Karpas-422 (cell line): Measurements from ENCODE around the gene BIN1. TPM values are rescaled to one million over a fixed set of nuclear protein-coding genes. Genes with fewer than 3 reads are reported as not detected.

Experiments
- DNase-seq: peaks from one replicate; pipeline ENCODE4 v3.0.0-alpha.2; 2015
- H2AFZ ChIP-seq: fragments of 200-600 bp; sonication (generic); 2 replicates; pipeline ENCODE4 v1.6.1; 2014; ENCODE audit warnings: antibody characterized with exemption, low read length, mixed read lengths
- H3K27ac ChIP-seq: fragments of 200-600 bp; sonication (generic); 2 replicates; pipeline ENCODE4 v1.5.1; 2014; ENCODE audit warnings: mild to moderate bottlenecking, low read length, moderate library complexity
- H3K27me3 ChIP-seq: fragments of 200-600 bp; sonication (generic); 2 replicates; pipeline ENCODE4 v1.6.1; 2014; ENCODE audit warnings: low read length, mixed read lengths
- H3K36me3 ChIP-seq: fragments of 200-600 bp; sonication (generic); 2 replicates; pipeline ENCODE4 v1.6.1; 2014; ENCODE audit warnings: low read length, mixed read lengths; ENCODE audit not compliant: insufficient read depth
- H3K4me1 ChIP-seq: fragments of 200-600 bp; sonication (generic); 2 replicates; pipeline ENCODE4 v1.6.1; 2014; ENCODE audit warnings: mild to moderate bottlenecking, low read length, mixed read lengths
- H3K4me2 ChIP-seq: fragments of 200-600 bp; sonication (generic); 2 replicates; pipeline ENCODE4 v1.6.1; 2014; ENCODE audit warnings: low read length, low read depth, mild to moderate bottlenecking; ENCODE audit not compliant: poor library complexity, severe bottlenecking
- H3K4me3 ChIP-seq: fragments of 200-600 bp; sonication (generic); 2 replicates; pipeline ENCODE4 v1.5.1; 2014; ENCODE audit warnings: mild to moderate bottlenecking, antibody characterized with exemption, low read length, mixed read lengths
- H3K79me2 ChIP-seq: fragments of 200-600 bp; sonication (generic); 2 replicates; pipeline ENCODE4 v1.6.1; 2014; ENCODE audit warnings: mild to moderate bottlenecking, low read length, mixed read lengths
- H3K9ac ChIP-seq: fragments of 200-600 bp; sonication (generic); 2 replicates; pipeline ENCODE4 v1.6.0; 2014; ENCODE audit warnings: low read length
- H3K9me2 ChIP-seq: fragments of 200-600 bp; sonication (generic), shearing (Covaris generic); replicated peaks from 2 replicates; pipeline ENCODE4 v1.6.0; 2014; ENCODE audit warnings: mild to moderate bottlenecking, low read length, moderate library complexity; ENCODE audit not compliant: insufficient read depth
- H3K9me3 ChIP-seq: fragments of 300-700, 200-600 bp; sonication (generic); 2 replicates; pipeline ENCODE4 v1.6.1; 2014; ENCODE audit warnings: low read length, mixed read lengths
- H4K20me1 ChIP-seq: fragments of 200-600 bp; sonication (generic); 2 replicates; pipeline ENCODE4 v1.6.1; 2014; ENCODE audit warnings: mild to moderate bottlenecking, antibody characterized with exemption, low read length, low read depth; ENCODE audit not compliant: insufficient read depth
- total RNA-seq: library from RNA; depleted of rRNA; stranded (reverse); fragments of >200 nt; shearing (Covaris generic); gene quantifications from 2 replicates; pipeline ENCODE4 v1.2.3, GENCODE V29; 2014; ENCODE audit warnings: low replicate concordance

The BIN1 gene
- total RNA-seq, 1 experiment from 2014 or later: 8.4 TPM

GRCh38 chr2:127067620-127068350 lies 39.2 kb downstream of the BIN1 start:
- Histone ChIP-seq H3K4me2 (no peak overlapping the region), H3K27ac (no peak overlapping the region), H3K36me3 (no peaks in the 10 kb centered on the region)

GRCh38 chr2:127066942-127067341 lies 40.0 kb downstream of the BIN1 start:
- Histone ChIP-seq H3K4me3 (no peak overlapping the region), H3K79me2 (no peaks in the 10 kb centered on the region), H3K4me2 (no peak overlapping the region), H2AFZ (no peak overlapping the region), H3K27me3 (no peaks in the 10 kb centered on the region), H3K27ac (no peak overlapping the region), H3K9me3 (no peaks in the 10 kb centered on the region), H3K36me3 (no peaks in the 10 kb centered on the region), H3K4me1 (0 out of 2 replicates have a peak, but pooled peaks cover 2% of the 10 kb centered on the region), H4K20me1 (no peaks in the 10 kb centered on the region), H3K9ac (no peak overlapping the region), H3K9me2 (no peaks in the 10 kb centered on the region)
- no peak for DNase-seq

More at GRCh38 chr2:127067620-127068350, 39.2 kb downstream of the BIN1 start:
- Histone ChIP-seq H2AFZ (no peak overlapping the region), H3K27me3 (no peaks in the 10 kb centered on the region), H3K9me3 (no peaks in the 10 kb centered on the region), H4K20me1 (no peaks in the 10 kb centered on the region), H3K9ac (no peak overlapping the region), H3K4me3 (no peak overlapping the region), H3K79me2 (no peaks in the 10 kb centered on the region), H3K4me1 (0 out of 2 replicates have a peak, but pooled peaks cover 2% of the 10 kb centered on the region), H3K9me2 (no peaks in the 10 kb centered on the region)
- DNase-seq: peak; percentile 91

DNA sequence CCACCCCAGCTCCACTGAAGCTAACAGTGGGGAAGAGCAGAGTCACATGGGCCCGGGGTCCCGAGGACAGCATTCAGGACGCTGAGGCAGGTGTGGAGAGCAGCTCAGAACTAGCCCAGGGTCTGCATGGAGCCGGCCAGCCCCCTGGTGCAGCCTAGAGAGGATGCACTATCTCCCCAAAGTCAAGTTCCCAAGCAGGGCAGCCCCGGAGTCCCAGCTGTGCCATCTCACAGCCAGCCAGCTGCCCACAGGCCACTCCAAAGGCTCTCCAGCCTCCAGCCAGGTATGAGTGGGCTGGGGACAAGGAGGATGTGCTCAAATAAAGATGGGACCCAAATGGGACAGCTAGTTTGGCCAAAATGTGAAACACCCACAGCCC lies 41.0 kb downstream of the BIN1 start:
- H4K20me1 ChIP-seq: no peaks in the 10 kb centered on the region

GRCh38 chr2:127065299-127065939 lies 41.5 kb downstream of the BIN1 start:
- no peaks in the 10 kb centered on the region for H3K36me3 ChIP-seq
- DNase-seq: no peak
- H3K9me2 ChIP-seq: no peaks in the 10 kb centered on the region
- no peaks in the 10 kb centered on the region for H4K20me1 ChIP-seq
- no peak overlapping the region for H3K4me3 ChIP-seq
- H3K4me1 ChIP-seq: 0 out of 2 replicates have a peak, but pooled peaks cover 2% of the 10 kb centered on the region
- no peak overlapping the region for H3K9ac ChIP-seq
- no peak overlapping the region for H2AFZ ChIP-seq
- no peaks in the 10 kb centered on the region for H3K79me2 ChIP-seq
- no peak overlapping the region for H3K27ac ChIP-seq
- no peaks in the 10 kb centered on the region for H3K27me3 ChIP-seq
- no peaks in the 10 kb centered on the region for H3K9me3 ChIP-seq
- no peak overlapping the region for H3K4me2 ChIP-seq

More for the DNA sequence above, 41.0 kb downstream of the BIN1 start:
- Histone ChIP-seq H3K27ac (no peak overlapping the region), H3K4me1 (0 out of 2 replicates have a peak, but pooled peaks cover 2% of the 10 kb centered on the region), H3K9me3 (no peaks in the 10 kb centered on the region), H3K36me3 (no peaks in the 10 kb centered on the region), H3K27me3 (no peaks in the 10 kb centered on the region), H3K4me3 (no peak overlapping the region), H3K4me2 (no peak overlapping the region), H3K9me2 (no peaks in the 10 kb centered on the region), H2AFZ (no peak overlapping the region), H3K9ac (no peak overlapping the region), H3K79me2 (no peaks in the 10 kb centered on the region)
- DNase-seq: no peak

DNA sequence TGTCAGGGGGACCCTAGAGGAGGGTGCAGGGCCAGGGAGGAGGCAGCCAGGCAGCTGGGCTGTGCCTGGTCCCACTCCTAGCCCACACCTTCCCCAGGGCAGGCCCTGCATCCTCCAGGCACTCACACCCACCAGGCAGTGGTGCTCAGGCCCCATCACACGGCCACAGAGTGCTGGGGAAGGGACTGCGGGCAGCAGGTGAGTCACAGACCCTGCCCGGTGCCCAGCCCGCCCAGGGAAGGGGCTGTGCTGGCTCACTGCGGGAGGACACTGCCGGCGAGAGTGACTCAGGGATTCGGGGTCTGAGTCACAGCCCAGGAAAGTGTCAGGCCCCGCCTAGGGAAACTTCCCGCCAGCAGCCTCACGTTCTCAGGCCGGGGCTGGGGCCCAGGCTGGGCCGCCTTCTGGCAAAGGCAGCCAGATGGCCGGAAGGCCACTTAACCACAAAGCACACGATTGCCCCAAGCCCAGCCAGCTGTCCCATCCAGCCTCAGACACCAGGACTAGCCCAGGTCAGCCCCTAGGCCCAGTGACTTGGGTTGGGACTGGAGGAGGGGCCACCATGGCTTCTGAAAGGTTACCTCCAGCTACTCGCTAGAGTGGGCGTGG lies 42.2 kb downstream of the BIN1 start:
- H3K27ac ChIP-seq: no peak overlapping the region
- no peak overlapping the region for H2AFZ ChIP-seq
- no peaks in the 10 kb centered on the region for H4K20me1 ChIP-seq
- no peaks in the 10 kb centered on the region for H3K36me3 ChIP-seq
- no peak overlapping the region for H3K9ac ChIP-seq
- H3K4me3 ChIP-seq: no peak overlapping the region
- 0 out of 2 replicates have a peak, but pooled peaks cover 2% of the 10 kb centered on the region for H3K4me1 ChIP-seq
- no peak for DNase-seq
- H3K27me3 ChIP-seq: no peaks in the 10 kb centered on the region
- no peaks in the 10 kb centered on the region for H3K9me3 ChIP-seq
- no peak overlapping the region for H3K4me2 ChIP-seq
- no peaks in the 10 kb centered on the region for H3K9me2 ChIP-seq
- H3K79me2 ChIP-seq: no peaks in the 10 kb centered on the region

- H2AFZ ChIP-seq: no peak overlapping the region
- no peak for DNase-seq
- no peak overlapping the region for H3K27ac ChIP-seq
- H3K79me2 ChIP-seq: no peaks in the 10 kb centered on the region
- no peaks in the 10 kb centered on the region for H3K27me3 ChIP-seq
- H3K4me3 ChIP-seq: no peak overlapping the region
- no peak overlapping the region for H3K4me2 ChIP-seq
- H3K9ac ChIP-seq: no peak overlapping the region
- 0 out of 2 replicates have a peak, but pooled peaks cover 2% of the 10 kb centered on the region for H3K4me1 ChIP-seq
- H4K20me1 ChIP-seq: no peaks in the 10 kb centered on the region
- no peaks in the 10 kb centered on the region for H3K36me3 ChIP-seq
- no peaks in the 10 kb centered on the region for H3K9me2 ChIP-seq
- no peaks in the 10 kb centered on the region for H3K9me3 ChIP-seq
Observed at GRCh38 chr2:127063701-127064590, 43.0 kb downstream of the BIN1 start.

- no peak for DNase-seq
- Histone ChIP-seq H3K9me3 (no peaks in the 10 kb centered on the region), H3K36me3 (no peaks in the 10 kb centered on the region), H3K4me1 (no peaks in the 10 kb centered on the region), H3K79me2 (no peaks in the 10 kb centered on the region), H3K4me3 (no peak overlapping the region), H3K9me2 (no peaks in the 10 kb centered on the region), H3K27ac (no peak overlapping the region), H4K20me1 (no peaks in the 10 kb centered on the region), H3K27me3 (no peaks in the 10 kb centered on the region), H3K9ac (no peak overlapping the region), H3K4me2 (no peak overlapping the region), H2AFZ (no peak overlapping the region)
Observed at GRCh38 chr2:127061375-127062273, 45.3 kb downstream of the BIN1 start.
